Uterus (tissue), 4 donors: ENCODE measurements around the gene DKK3. TPM values are rescaled to one million over a fixed set of nuclear protein-coding genes. Genes with fewer than 3 reads are reported as not detected.

Experiments
- DNase-seq, 2 donors: peaks; one replicate each; pipeline ENCODE4 v3.0.0-alpha.2; 2019 to 2020
- H3K27ac ChIP-seq, 2 donors: fragments of 200-600 bp; sonication (generic); 1 replicate in 1 of 2; 2 replicates in 1 of 2; pipeline ENCODE4 v1.5.1; 2016 to 2018
- H3K27me3 ChIP-seq, 2 donors: fragments of 200-600 bp; sonication (generic); one replicate each; pipeline ENCODE4 v1.5.1; 2018 to 2019; ENCODE audit warnings: control low read depth in 1 of 2
- H3K36me3 ChIP-seq, 2 donors: fragments of 200-600 bp; sonication (generic); one replicate each; pipeline ENCODE4 v1.5.1; 2019; ENCODE audit warnings: control low read depth in 1 of 2
- H3K4me1 ChIP-seq, 2 donors: fragments of 200-600 bp; sonication (generic); one replicate each; pipeline ENCODE4 v1.5.1; 2018 to 2019; ENCODE audit warnings: control low read depth in 1 of 2
- H3K4me3 ChIP-seq, 2 donors: fragments of 200-600 bp; sonication (generic); 1 replicate in 1 of 2; 2 replicates in 1 of 2; pipeline ENCODE4 v1.5.1; 2018 to 2019; ENCODE audit warnings: mild to moderate bottlenecking in 1 of 2
- H3K9me3 ChIP-seq, 2 donors: fragments of 200-600 bp; sonication (generic); one replicate each; pipeline ENCODE4 v1.5.1; 2019; ENCODE audit warnings: control low read depth in 1 of 2
- POLR2A ChIP-seq, 2 donors: fragments of 450-650 bp; IDR thresholded peaks; one replicate each; pipeline ENCODE4 v1.6.1; 2016; ENCODE audit warnings: antibody characterized with exemption in 2 of 2, mild to moderate bottlenecking in 1 of 2, moderate library complexity in 1 of 2
- intact Hi-C: fragments of 100-400 bp; cut with DNase I; formaldehyde crosslinking; loops from one replicate; pipeline ENCODE4 v1.15.1; 2023; ENCODE audit warnings: low total_unique reads
- total RNA-seq, 4 donors: library from RNA; depleted of rRNA in 3 of 4; stranded (reverse); fragments of >200 nt in 3 of 4; gene quantifications; one replicate each; pipeline versions ENCODE4 v1.1.0 to v1.2.4, GENCODE V29; 2014 to 2023
- TF ChIP-seq, protein P1 (sequence below), 4 experiments: fragments of 200-600 bp in 2 of 4; fragments of 450-650 bp in 2 of 4; sonication (generic) in 2 of 4; IDR thresholded peaks; one replicate each; pipeline ENCODE4 v1.5.1; 2016 to 2019; ENCODE audit warnings: antibody characterized with exemption in 4 of 4, mild to moderate bottlenecking in 2 of 4, moderate library complexity in 1 of 4
- donor health status: DM: yes; HTN: yes; CAD: no.

Gene DKK3
- total RNA-seq, 4 donors from 2014 or later: 26.4 to 151 (median 99.0) TPM

DNA sequence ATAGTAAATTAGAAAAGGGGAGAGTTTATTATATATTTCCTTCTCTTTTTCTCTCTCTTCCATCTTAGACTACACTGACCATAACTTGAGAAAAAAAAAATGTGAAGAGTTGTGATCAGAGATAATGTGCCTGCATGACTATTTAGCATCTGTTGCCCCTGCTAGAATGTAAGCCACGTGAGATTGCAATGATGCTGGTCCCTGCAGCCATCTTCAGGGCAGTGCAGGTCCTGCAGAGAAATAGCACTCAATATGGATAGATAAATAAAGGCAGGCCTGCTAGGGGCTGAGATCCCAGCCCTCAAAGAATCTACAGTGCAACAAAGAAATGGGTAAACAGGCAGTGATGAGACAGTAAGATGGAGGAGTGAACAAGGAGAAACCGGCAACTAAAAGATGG lies 7.8 kb upstream of the DKK3 start:
- Histone ChIP-seq H3K4me1 (peaks cover 0 to 5% of the 10 kb centered on the region in 2 donors), H3K27me3 (no peaks in the 10 kb centered on the region), H3K4me3 (no peak overlapping the region), H3K36me3 (no peaks in the 10 kb centered on the region), H3K9me3 (no peaks in the 10 kb centered on the region), H3K27ac (no peak overlapping the region)
- intact Hi-C loops: no loop called here
- TF ChIP-seq POLR2A (IDR thresholded peaks at IDR 0.05): no peak
- TF ChIP-seq, protein P1, sequence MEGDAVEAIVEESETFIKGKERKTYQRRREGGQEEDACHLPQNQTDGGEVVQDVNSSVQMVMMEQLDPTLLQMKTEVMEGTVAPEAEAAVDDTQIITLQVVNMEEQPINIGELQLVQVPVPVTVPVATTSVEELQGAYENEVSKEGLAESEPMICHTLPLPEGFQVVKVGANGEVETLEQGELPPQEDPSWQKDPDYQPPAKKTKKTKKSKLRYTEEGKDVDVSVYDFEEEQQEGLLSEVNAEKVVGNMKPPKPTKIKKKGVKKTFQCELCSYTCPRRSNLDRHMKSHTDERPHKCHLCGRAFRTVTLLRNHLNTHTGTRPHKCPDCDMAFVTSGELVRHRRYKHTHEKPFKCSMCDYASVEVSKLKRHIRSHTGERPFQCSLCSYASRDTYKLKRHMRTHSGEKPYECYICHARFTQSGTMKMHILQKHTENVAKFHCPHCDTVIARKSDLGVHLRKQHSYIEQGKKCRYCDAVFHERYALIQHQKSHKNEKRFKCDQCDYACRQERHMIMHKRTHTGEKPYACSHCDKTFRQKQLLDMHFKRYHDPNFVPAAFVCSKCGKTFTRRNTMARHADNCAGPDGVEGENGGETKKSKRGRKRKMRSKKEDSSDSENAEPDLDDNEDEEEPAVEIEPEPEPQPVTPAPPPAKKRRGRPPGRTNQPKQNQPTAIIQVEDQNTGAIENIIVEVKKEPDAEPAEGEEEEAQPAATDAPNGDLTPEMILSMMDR (IDR thresholded peaks at IDR 0.05): peak in 2 of 4 experiments; percentile 10 to 12
- DNase-seq: no peak

DNA sequence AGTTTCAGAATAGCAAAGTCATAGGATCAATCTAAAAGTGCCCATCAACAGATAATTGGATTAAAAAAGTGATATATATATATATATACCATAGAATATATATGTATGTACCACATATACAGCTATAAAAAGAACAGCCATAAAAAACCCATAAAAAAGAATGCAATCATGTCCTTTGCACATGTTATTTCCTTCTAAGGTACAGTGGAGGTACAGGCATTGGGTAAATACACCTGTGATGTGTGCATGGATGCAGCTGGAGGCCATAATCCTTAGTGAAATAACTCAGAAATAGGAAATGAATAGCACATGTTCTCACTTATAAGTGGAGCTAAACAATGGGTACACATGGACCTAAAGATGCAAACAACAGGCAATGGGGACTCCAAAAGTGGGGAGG lies 7.1 kb upstream of the DKK3 start:
- intact Hi-C loops: no loop called here
- H3K4me3 ChIP-seq: no peak overlapping the region
- no peak for TF ChIP-seq POLR2A (IDR thresholded peaks at IDR 0.05)
- TF ChIP-seq, protein P1 (IDR thresholded peaks at IDR 0.05): no peak
- H3K9me3 ChIP-seq: no peaks in the 10 kb centered on the region
- no peak overlapping the region for H3K27ac ChIP-seq
- DNase-seq: no peak
- peaks cover 0 to 5% of the 10 kb centered on the region in 2 donors for H3K4me1 ChIP-seq
- no peaks in the 10 kb centered on the region for H3K27me3 ChIP-seq
- no peaks in the 10 kb centered on the region for H3K36me3 ChIP-seq

DNA sequence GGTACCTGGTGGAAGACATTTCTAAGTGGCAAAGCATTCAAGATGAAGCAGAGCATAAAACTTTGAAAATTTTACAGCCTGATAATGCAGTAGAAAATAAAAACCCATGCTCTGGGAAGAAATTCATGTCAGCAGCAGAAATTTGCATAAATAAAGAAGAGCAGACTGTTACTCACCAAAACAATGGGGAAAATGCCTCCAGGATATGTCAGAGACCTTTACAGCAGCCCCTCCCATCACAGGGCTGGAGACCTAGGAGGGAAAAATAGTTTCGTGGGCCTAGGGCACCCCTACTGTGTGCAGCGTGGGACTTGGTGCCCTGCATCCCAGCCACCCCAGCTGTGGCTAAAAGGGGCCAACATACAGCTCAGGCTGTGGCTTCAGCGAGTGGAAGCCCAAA lies 5.4 kb upstream of the DKK3 start:
- Histone ChIP-seq H3K27me3 (no peaks in the 10 kb centered on the region), H3K27ac (no peak overlapping the region), H3K4me1 (peaks cover 0 to 5% of the 10 kb centered on the region in 2 donors), H3K36me3 (no peaks in the 10 kb centered on the region), H3K4me3 (no peak overlapping the region), H3K9me3 (no peaks in the 10 kb centered on the region)
- TF ChIP-seq POLR2A (IDR thresholded peaks at IDR 0.05): no peak
- TF ChIP-seq, protein P1 (IDR thresholded peaks at IDR 0.05): no peak
- DNase-seq: no peak
- intact Hi-C loops: no loop called here

DNA sequence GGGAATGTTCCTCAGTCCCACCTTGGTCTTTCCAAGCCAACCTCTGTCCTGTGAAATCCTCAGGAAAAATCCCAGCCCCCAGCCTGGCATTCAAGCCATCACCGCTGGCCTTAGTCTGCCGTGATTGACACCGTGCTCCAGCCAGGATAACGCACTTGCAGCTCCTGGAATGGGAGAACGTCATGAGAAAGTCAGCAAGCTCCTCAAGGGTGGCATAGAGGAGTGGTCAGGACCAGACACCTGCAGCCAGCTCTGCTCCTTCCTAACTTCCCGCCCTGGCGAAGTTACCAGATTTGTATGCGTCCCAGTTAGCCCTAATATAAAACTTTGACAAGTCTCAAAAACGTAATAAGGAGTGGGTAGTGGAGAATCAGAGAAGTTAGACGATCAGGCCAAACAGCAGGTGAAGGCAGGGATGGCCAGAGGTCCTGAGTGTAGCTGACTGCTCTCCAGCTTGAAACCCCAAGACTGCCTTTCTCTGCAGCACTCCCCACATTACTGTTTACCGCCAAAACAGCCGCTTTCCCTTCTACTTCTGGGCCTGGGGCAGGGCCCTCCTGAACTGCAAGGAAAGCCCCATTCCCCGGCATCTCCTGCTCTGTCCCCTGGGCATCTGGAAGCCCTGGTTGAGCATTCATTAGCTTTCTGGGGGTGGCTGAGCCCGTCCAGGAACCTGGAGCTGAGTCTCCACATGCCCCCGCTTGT lies 1.3 kb upstream of the DKK3 start:
- Histone ChIP-seq H3K27ac (no peak overlapping the region), H3K4me3 (peak overlapping the region; percentile 74 to 76), H3K9me3 (no peaks in the 10 kb centered on the region), H3K36me3 (no peaks in the 10 kb centered on the region), H3K27me3 (no peaks in the 10 kb centered on the region), H3K4me1 (no peaks in the 10 kb centered on the region)
- no peak for DNase-seq
- intact Hi-C loops: no loop called here
- TF ChIP-seq, protein P1 (IDR thresholded peaks at IDR 0.05): no peak

DNA sequence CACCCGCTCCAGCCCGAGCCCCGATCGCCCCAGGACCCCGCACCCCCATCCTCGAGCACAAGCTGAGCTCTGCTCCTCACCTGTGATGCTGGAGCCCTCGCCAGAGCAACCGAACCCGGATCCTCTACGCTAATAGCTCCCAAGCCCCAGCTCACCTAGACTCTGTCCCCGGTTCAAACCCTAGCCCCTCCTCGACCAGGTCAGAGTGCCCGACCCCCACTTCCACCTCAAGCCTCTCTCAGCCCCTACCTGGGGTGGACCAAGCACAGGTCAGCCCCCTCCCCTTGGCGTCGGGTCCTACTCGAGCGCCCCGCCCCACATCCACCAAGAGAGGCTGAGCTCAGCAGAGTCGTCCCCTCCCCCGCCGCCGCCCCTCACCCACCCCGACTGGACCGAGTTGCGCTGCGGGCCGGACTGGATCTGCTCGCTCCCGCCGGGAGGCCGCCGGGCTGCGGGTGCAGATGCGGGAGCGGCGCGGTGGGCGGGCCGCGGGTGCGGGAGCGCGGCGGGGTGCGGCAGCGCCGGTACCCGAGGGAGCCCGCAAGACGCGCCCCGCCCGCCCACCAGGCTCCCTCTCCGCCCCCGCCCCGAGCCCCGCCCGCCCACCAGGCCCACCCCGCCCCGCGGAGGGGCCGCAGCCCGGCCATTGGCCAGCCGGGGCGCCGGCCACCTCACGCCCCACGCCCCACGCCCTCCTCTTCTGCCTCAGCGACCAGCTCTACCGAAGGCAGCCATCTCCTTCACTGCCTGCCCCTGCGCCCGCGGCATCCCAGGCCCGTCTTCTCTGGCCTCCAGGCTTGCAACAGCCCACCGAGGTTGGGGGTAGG lies 577 bp upstream of the DKK3 start:
- Histone ChIP-seq H3K9me3 (no peaks in the 10 kb centered on the region), H3K4me3 (peak overlapping the region; percentile 74 to 76), H3K27me3 (no peaks in the 10 kb centered on the region), H3K36me3 (no peaks in the 10 kb centered on the region), H3K27ac (peak overlapping the region; percentile 53 to 58), H3K4me1 (no peaks in the 10 kb centered on the region)
- intact Hi-C loops: no loop called here
- TF ChIP-seq, protein P1 (IDR thresholded peaks at IDR 0.05): no peak
- no peak for TF ChIP-seq POLR2A (IDR thresholded peaks at IDR 0.05)
- DNase-seq: peak; percentile 41 to 54
